Neutrophil (primary cell): ENCODE measurements around the gene PDPK1.

ENCODE experiments used
- H3K27ac ChIP-seq: fragments of 200-600 bp; sonication (generic); 2 replicates; pipeline ENCODE4 v1.5.1; 2016; ENCODE audit warnings: mild to moderate bottlenecking, moderate library complexity
- H3K27me3 ChIP-seq: fragments of 200-600 bp; sonication (generic); 2 replicates; pipeline ENCODE4 v1.6.0; 2016; ENCODE audit warnings: mild to moderate bottlenecking
- H3K36me3 ChIP-seq: fragments of 200-600 bp; sonication (generic); 2 replicates; pipeline ENCODE4 v1.5.1; 2017
- H3K4me1 ChIP-seq, 2 experiments: fragments of 200-600 bp in 1 of 2; sonication (generic) in 1 of 2; 1 replicate in 1 of 2; 2 replicates in 1 of 2; pipeline versions ENCODE4 v1.5.1 to v1.6.1; 2013 to 2016; ENCODE audit warnings: low read depth in 1 of 2, low read length in 1 of 2, mild to moderate bottlenecking in 1 of 2, moderate library complexity in 1 of 2; ENCODE audit not compliant: control insufficient read depth in 1 of 2, insufficient read depth in 1 of 2
- H3K4me3 ChIP-seq, 2 experiments: fragments of 200-600 bp in 1 of 2; sonication (generic) in 1 of 2; 1 replicate in 1 of 2; 2 replicates in 1 of 2; pipeline ENCODE4 v1.5.1; 2013 to 2016; ENCODE audit warnings: low read depth in 1 of 2, low read length in 1 of 2, mild to moderate bottlenecking in 1 of 2, moderate library complexity in 1 of 2
- H3K9me3 ChIP-seq: fragments of 200-600 bp; sonication (generic); 2 replicates; pipeline ENCODE4 v1.5.1; 2016
- TF ChIP-seq, protein P1 (sequence below): fragments of 200-600 bp; sonication (generic); IDR thresholded peaks from 2 replicates; pipeline ENCODE4 v1.5.1; 2016; ENCODE audit warnings: antibody characterized with exemption

The PDPK1 gene

GRCh38 chr16:2586901-2587480 lies 49.2 kb downstream of the PDPK1 start:
- no peaks in the 10 kb centered on the region for H3K9me3 ChIP-seq
- no peaks in the 10 kb centered on the region for H3K4me1 ChIP-seq
- H3K27ac ChIP-seq: no peak overlapping the region
- H3K27me3 ChIP-seq: no peaks in the 10 kb centered on the region
- peaks cover 73% of the 10 kb centered on the region for H3K36me3 ChIP-seq
- TF ChIP-seq, protein P1, sequence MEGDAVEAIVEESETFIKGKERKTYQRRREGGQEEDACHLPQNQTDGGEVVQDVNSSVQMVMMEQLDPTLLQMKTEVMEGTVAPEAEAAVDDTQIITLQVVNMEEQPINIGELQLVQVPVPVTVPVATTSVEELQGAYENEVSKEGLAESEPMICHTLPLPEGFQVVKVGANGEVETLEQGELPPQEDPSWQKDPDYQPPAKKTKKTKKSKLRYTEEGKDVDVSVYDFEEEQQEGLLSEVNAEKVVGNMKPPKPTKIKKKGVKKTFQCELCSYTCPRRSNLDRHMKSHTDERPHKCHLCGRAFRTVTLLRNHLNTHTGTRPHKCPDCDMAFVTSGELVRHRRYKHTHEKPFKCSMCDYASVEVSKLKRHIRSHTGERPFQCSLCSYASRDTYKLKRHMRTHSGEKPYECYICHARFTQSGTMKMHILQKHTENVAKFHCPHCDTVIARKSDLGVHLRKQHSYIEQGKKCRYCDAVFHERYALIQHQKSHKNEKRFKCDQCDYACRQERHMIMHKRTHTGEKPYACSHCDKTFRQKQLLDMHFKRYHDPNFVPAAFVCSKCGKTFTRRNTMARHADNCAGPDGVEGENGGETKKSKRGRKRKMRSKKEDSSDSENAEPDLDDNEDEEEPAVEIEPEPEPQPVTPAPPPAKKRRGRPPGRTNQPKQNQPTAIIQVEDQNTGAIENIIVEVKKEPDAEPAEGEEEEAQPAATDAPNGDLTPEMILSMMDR: no peak
- H3K4me3 ChIP-seq: no peak overlapping the region

GRCh38 chr16:2587891-2588565 lies 50.2 kb downstream of the PDPK1 start:
- no peak overlapping the region for H3K4me3 ChIP-seq
- H3K36me3 ChIP-seq: peaks cover 84% of the 10 kb centered on the region
- H3K27me3 ChIP-seq: no peaks in the 10 kb centered on the region
- no peaks in the 10 kb centered on the region for H3K4me1 ChIP-seq
- no peak overlapping the region for H3K27ac ChIP-seq
- TF ChIP-seq, protein P1: no peak
- H3K9me3 ChIP-seq: no peaks in the 10 kb centered on the region

DNA sequence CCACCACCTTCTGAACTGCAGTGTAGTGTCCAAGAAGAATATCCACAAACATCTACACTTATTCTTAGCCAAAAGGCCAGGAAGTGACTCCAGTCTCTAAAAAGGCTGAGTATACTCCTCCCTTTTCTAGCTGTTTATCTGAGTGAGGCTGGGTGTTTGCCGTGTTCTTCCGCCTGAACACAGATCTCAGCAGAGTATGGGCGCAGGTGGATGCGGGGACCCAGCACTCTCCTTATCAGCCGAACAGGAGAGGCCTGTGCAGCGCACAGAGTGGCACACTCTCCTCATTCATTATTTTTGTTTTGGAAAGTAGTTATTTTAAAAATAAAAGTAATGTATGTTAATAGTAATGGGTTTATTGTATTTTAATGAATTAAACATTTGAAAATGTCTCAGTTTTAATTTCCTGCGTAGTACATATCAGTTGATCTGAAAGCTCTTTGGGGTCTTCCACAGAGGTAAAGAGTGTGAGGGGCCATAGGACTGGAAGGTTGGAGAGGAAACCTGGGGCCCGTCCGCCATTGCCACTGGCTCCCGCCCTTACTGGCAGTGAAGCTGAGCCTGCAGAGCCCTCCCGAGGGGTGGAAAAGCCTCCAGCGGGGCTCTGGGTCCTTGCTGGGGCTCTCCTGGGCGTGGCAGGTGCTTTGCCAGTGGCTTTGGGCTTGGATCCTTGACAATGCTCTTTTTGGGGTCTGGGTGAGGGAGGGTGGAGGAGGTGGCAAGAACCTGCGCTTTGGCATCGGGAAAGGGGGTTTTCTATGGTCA lies 53.8 kb downstream of the PDPK1 start:
- TF ChIP-seq, protein P1: no peak
- Histone ChIP-seq H3K36me3 (peaks cover 95% of the 10 kb centered on the region), H3K27me3 (no peaks in the 10 kb centered on the region), H3K9me3 (no peaks in the 10 kb centered on the region), H3K4me1 (no peaks in the 10 kb centered on the region), H3K4me3 (no peak overlapping the region), H3K27ac (no peak overlapping the region)

DNA sequence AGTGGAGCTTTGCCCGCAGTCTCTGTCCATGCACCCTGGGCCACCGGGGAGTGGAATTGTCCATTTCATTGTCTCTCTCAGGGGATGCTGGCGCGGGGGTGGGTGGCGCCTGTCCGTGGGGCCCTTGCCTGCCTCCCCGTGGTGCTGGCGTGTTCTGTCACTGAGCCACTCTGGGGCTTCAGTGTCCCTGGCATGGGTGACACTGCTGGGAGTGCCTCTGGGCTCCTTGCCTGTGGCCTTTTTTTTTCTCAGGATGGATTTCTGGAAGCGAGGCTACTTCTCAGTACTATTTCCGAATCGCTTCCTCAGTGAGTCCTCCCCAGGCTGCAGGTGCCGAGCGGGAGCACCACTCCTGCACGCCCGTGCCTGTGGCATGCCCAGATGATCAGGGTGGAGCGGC lies 55.0 kb downstream of the PDPK1 start:
- H3K9me3 ChIP-seq: no peaks in the 10 kb centered on the region
- no peaks in the 10 kb centered on the region for H3K4me1 ChIP-seq

DNA sequence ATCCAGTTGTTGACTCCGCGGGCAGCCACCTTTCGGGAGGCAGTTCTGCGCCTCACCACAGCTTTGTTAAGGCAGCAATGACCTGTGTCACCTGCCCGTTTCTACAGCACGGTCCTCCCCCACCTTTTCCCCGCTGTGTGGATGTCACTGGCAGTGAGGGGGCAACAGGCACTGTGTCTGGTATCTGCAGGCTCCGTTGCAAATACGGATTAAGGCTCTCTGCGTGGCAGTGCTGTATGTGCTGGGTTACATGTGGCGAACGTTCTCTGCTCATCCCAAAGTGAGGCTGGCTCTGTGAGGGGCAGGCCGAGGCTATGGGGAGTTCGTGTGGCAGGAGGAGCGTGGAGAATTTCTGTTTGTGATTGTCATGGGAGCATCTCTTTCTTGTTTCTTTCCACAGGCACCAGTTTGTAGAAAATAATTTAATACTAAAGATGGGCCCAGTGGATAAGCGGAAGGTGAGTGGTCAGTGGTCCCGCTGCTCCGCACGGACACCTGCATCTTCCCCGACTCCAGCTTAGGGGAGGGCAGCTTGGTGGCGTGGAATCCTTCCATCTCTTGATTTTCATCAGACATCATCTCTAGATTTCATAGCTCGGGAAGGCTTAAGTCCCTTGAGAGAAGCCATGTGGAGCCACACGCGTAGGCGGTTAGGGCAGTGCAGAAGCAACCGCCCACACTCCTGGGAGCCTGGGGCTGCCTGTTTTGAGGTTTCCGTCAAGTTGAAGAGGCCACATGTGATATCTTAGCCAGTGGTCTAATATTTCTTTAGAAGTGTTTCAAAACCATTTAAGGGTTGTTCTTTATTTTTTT lies 57.8 kb downstream of the PDPK1 start:
- Histone ChIP-seq H3K27ac (no peak overlapping the region), H3K4me3 (no peak overlapping the region), H3K36me3 (peaks cover 90% of the 10 kb centered on the region), H3K9me3 (no peaks in the 10 kb centered on the region), H3K4me1 (no peaks in the 10 kb centered on the region), H3K27me3 (no peaks in the 10 kb centered on the region)
- TF ChIP-seq, protein P1: no peak

More for the DNA sequence above, 55.0 kb downstream of the PDPK1 start:
- Histone ChIP-seq H3K36me3 (peaks cover 95% of the 10 kb centered on the region), H3K27me3 (no peaks in the 10 kb centered on the region), H3K27ac (no peak overlapping the region), H3K4me3 (no peak overlapping the region)
- TF ChIP-seq, protein P1: no peak
